CD4-positive, alpha-beta memory T cell (primary cell): ENCODE results near the gene CELF1. TPM values are rescaled to one million over a fixed set of nuclear protein-coding genes. Genes with fewer than 3 reads are reported as not detected.

Source experiments
- CTCF ChIA-PET: fragments of 350-600 bp; sonication (Branson Sonifier 250); formaldehyde crosslinking; loops from one replicate; lab custom pipeline; 2021; ENCODE audit warnings: inconsistent platforms; ENCODE audit not compliant: partially characterized antibody; lab: Charles Lee
- POLR2A ChIA-PET: fragments of 350-600 bp; sonication (Branson Sonifier 250); formaldehyde crosslinking; loops from one replicate; lab custom pipeline; 2021; ENCODE audit not compliant: partially characterized antibody; lab: Charles Lee
- DNase-seq, 5 donors: peaks; one replicate each; pipeline versions ENCODE4 v3.0.0 to v3.0.0-alpha.2; 2020 to 2022; ENCODE audit warnings: mixed read lengths in 1 of 5
- H3K27ac ChIP-seq: one replicate; pipeline ENCODE4 v1.7.0; 2013; ENCODE audit warnings: low read depth, low read length
- H3K27me3 ChIP-seq: 2 replicates; pipeline ENCODE4 v1.7.0; 2013; ENCODE audit warnings: mild to moderate bottlenecking, low read length, moderate library complexity; ENCODE audit not compliant: insufficient read depth
- H3K36me3 ChIP-seq: 2 replicates; pipeline ENCODE4 v1.7.0; 2013; ENCODE audit warnings: mild to moderate bottlenecking, low read length, moderate library complexity; ENCODE audit not compliant: insufficient read depth
- H3K4me1 ChIP-seq: 2 replicates; pipeline ENCODE4 v1.7.0; 2013; ENCODE audit warnings: mild to moderate bottlenecking, low read length, moderate library complexity; ENCODE audit not compliant: insufficient read depth
- H3K4me3 ChIP-seq, 2 donors: one replicate each; pipeline ENCODE4 v1.7.0; 2013; ENCODE audit warnings: low read length in 2 of 2, mild to moderate bottlenecking in 1 of 2
- H3K9me3 ChIP-seq, 2 donors: one replicate each; pipeline ENCODE4 v1.7.0; 2013; ENCODE audit warnings: low read length in 2 of 2, control low read depth in 1 of 2; ENCODE audit not compliant: control insufficient read depth in 1 of 2
- H3K27ac Mint-ChIP-seq, 7 donors: one replicate each; pipeline ENCODE4 v1.8.0; 2020 to 2021; ENCODE audit warnings: mixed read lengths in 7 of 7, mild to moderate bottlenecking in 6 of 7, inconsistent platforms in 3 of 7, moderate library complexity in 3 of 7
- H3K27me3 Mint-ChIP-seq, 2 donors: one replicate each; pipeline ENCODE4 v1.8.0; 2020 to 2021; ENCODE audit warnings: mixed read lengths in 2 of 2
- H3K36me3 Mint-ChIP-seq, 2 donors: one replicate each; pipeline ENCODE4 v1.8.0; 2020 to 2021; ENCODE audit warnings: mixed read lengths in 2 of 2, inconsistent platforms in 1 of 2, mild to moderate bottlenecking in 1 of 2
- H3K4me1 Mint-ChIP-seq, 4 donors: one replicate each; pipeline ENCODE4 v1.8.0; 2020 to 2021; ENCODE audit warnings: mixed read lengths in 4 of 4, mild to moderate bottlenecking in 1 of 4
- H3K4me3 Mint-ChIP-seq, 8 donors: one replicate each; pipeline ENCODE4 v1.8.0; 2020 to 2021; ENCODE audit warnings: mixed read lengths in 8 of 8, mild to moderate bottlenecking in 7 of 8, moderate library complexity in 6 of 8, inconsistent platforms in 3 of 8
- H3K9me3 Mint-ChIP-seq, 8 donors: one replicate each; pipeline ENCODE4 v1.8.0; 2020 to 2021; ENCODE audit warnings: mixed read lengths in 8 of 8, mild to moderate bottlenecking in 5 of 8, inconsistent platforms in 3 of 8, moderate library complexity in 1 of 8
- intact Hi-C: fragments of 100-400 bp; cut with micrococcal nuclease; formaldehyde crosslinking; loops from one replicate; pipeline ENCODE4 v1.15.1; 2023
- polyA plus RNA-seq, 2 donors: library from polyadenylated mRNA; unstranded; fragments of 300-500 nt; fragmentation: Illumina TruSeq; gene quantifications; one replicate each; pipeline ENCODE4 v1.2.3, GENCODE V29; 2021
- total RNA-seq, 2 experiments: library from RNA; stranded (reverse); gene quantifications; one replicate each; pipeline ENCODE4 v1.2.3, GENCODE V29; 2021

The CELF1 gene
- total and polyA plus RNA-seq, 4 experiments from 2014 or later: 45.6 to 149 (median 110) TPM

DNA sequence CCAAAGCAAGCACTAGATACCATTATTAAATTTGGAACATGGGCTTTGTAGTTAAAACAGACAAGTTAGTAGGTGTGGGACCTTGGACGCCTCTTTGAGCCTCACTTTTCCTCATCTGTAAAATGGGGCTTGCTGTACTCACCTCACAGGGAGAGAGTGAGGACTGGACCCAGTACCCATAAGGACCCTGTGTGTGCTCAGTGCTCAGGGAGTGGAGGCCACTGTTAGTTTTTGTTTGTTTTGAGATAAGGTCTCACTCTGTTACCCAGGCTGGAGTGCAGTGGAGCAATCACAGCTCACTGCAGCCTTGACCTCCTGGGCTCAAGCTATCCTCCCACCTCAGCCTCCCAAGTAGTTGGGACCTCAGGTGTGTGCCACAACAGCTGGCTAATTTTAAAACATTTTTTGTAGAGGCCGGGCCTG is 112.9 kb downstream of the CELF1 start:
- H3K9me3 Mint-ChIP-seq: peaks cover 0 to 1% (median 0%) of the 10 kb centered on the region in 8 donors
- CTCF ChIA-PET: interaction anchor here (1.2 kb wide), 1 partner anchor 14 kb away, joined by 3 read pairs; no protein-coding TSS in a partner anchor
- H3K9me3 ChIP-seq: no peaks in the 10 kb centered on the region

DNA sequence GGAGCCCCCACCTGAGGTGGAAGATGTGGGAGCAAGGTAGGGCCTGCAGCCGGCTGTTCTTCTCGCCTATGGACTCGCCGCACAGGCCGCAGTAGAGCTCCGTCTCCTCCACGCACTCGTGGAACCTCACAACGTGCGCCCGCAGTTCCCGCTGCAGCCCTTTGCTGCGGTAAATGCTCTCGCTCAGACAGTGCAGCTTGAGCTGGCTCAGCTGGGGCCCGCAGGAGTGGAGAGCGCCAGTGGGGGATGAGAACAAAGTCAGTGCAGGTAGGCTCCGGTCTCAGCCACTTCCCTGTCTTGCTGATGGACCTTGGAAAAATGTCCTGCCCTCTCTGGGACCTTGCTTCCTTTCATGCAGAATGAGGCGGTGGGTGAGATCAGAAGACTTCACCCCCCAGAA is 114.2 kb downstream of the CELF1 start:
- Mint-ChIP-seq H3K27ac (no peak overlapping the region), H3K27me3 (no peaks in the 10 kb centered on the region), H3K4me1 (no peaks in the 10 kb centered on the region), H3K4me3 (no peak overlapping the region), H3K36me3 (no peaks in the 10 kb centered on the region), H3K9me3 (peaks cover 0 to 1% (median 0%) of the 10 kb centered on the region in 8 donors)
- ChIA-PET CTCF (interaction anchor here (0.8 kb wide), 2 partner anchors 16 to 27 kb away, joined by 3 read pairs; no protein-coding TSS in a partner anchor), POLR2A (interaction anchor here (0.5 kb wide), 1 partner anchor 605 kb away, joined by 3 read pairs; no protein-coding TSS in a partner anchor)
- H3K27ac ChIP-seq: no peak overlapping the region
- intact Hi-C loops: no loop called here
- DNase-seq: no peak
- no peaks in the 10 kb centered on the region for H3K9me3 ChIP-seq
- H3K27me3 ChIP-seq: no peaks in the 10 kb centered on the region
- no peaks in the 10 kb centered on the region for H3K4me1 ChIP-seq
- no peaks in the 10 kb centered on the region for H3K36me3 ChIP-seq
- H3K4me3 ChIP-seq: no peak overlapping the region

More for the DNA sequence above, 112.9 kb downstream of the CELF1 start:
- Mint-ChIP-seq H3K27ac (no peak overlapping the region), H3K4me1 (no peaks in the 10 kb centered on the region), H3K27me3 (no peaks in the 10 kb centered on the region), H3K4me3 (no peak overlapping the region), H3K36me3 (no peaks in the 10 kb centered on the region)
- no peak for DNase-seq
- H3K4me1 ChIP-seq: no peaks in the 10 kb centered on the region
- POLR2A ChIA-PET: no interaction called here
- no peaks in the 10 kb centered on the region for H3K27me3 ChIP-seq
- H3K4me3 ChIP-seq: no peak overlapping the region
- no peaks in the 10 kb centered on the region for H3K36me3 ChIP-seq
- intact Hi-C loops: no loop called here
- no peak overlapping the region for H3K27ac ChIP-seq

DNA sequence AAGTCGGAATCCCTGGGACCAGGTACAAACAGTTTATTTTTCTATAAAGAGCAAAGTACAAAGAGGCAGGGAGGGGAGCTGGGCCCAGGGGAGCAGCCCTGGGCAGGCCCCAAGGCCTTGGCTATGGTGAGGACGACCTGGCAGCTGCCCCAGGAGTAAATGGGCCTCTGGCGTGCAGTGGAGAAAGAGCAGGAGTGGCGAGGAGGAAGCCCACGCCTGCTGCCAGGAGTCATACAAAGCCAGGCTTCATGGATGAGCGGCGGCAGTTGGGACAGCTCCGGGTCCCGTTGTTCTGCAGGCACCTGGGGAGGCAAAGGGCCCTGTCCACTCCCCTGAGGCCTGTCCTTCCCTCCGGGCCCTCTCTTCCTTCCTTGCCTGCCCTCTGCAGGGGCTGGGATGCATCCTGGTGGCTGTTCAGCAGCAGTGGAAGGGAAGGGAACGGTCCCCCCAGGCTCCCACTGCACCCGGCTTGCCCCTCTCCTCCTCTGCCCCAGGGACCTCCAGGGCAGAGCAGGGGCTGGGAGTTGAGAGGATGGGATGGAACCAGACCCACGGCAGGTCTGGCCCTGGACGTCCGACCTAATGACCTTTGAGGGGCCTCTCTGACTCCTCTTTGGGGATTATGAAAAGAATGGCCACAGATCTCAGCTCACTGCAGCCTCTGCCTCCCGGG is 115.0 kb downstream of the CELF1 start:
- no peak overlapping the region for H3K4me3 Mint-ChIP-seq
- POLR2A ChIA-PET: no interaction called here
- Histone ChIP-seq H3K9me3 (no peaks in the 10 kb centered on the region), H3K4me3 (no peak overlapping the region), H3K36me3 (no peaks in the 10 kb centered on the region), H3K27me3 (no peaks in the 10 kb centered on the region), H3K4me1 (no peaks in the 10 kb centered on the region), H3K27ac (no peak overlapping the region)
- DNase-seq: no peak
- H3K9me3 Mint-ChIP-seq: peaks cover 0 to 1% (median 0%) of the 10 kb centered on the region in 8 donors
- H3K27me3 Mint-ChIP-seq: no peaks in the 10 kb centered on the region
- H3K27ac Mint-ChIP-seq: no peak overlapping the region
- intact Hi-C loops: no loop called here
- CTCF ChIA-PET: interaction anchor here (0.6 to 1.0 kb wide), 2 partner anchors 17 to 209 kb away, joined by 3 read pairs; no protein-coding TSS in a partner anchor
- no peaks in the 10 kb centered on the region for H3K4me1 Mint-ChIP-seq
- H3K36me3 Mint-ChIP-seq: no peaks in the 10 kb centered on the region

DNA sequence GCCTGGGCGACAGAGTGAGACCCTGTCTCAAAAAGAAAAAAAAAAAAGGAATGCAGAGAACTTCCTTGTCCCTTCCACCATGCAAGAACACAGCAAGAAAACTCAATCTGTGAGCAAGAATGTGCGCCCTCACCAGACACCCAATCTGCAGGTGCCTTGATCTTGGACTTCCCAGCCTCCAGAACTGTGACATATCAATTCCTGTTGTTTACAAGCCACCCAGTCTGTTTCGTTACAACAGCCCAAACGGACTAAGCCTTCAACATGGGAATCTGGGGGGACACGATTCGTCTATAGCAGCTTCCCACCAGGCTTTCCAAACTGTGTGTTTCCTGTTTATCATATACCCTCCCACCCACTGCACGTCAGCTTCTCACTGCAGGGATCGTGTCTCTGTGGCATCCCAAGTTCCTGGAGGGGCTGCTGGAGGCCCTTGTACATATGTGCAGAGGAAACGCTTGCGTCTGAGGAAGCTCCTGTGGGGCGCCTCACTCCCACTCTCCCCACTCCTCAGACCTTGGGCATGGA is 115.7 kb downstream of the CELF1 start:
- POLR2A ChIA-PET: no interaction called here
- no peaks in the 10 kb centered on the region for H3K27me3 Mint-ChIP-seq

DNA sequence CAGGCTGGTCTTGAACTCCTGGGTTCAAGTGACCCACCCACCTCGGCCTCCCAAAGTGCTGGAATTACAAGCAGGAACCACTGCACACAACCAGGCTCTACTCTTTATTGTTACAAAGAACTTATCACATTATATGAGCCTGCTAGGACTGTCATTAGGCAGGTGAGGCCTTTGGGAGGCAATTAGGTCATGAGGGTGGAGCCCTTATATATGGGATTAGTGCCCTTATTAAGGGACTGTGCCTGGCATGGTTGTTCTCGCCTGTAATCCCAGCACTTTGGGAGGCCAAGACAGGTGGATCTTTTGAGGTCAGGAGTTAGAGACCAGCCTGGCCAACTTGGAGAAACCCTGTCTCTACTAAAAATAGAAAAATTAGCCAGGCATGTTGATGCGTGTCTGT is 116.2 kb downstream of the CELF1 start:
- no peak overlapping the region for H3K27ac ChIP-seq
- intact Hi-C loops: no loop called here
- no peaks in the 10 kb centered on the region for H3K36me3 ChIP-seq
- no peaks in the 10 kb centered on the region for H3K9me3 ChIP-seq
- Mint-ChIP-seq H3K4me3 (no peak overlapping the region), H3K4me1 (no peaks in the 10 kb centered on the region), H3K9me3 (peaks cover 0 to 1% (median 0%) of the 10 kb centered on the region in 8 donors), H3K27me3 (no peaks in the 10 kb centered on the region), H3K36me3 (no peaks in the 10 kb centered on the region), H3K27ac (no peak overlapping the region)
- ChIA-PET POLR2A (no interaction called here), CTCF (no interaction called here)
- no peak overlapping the region for H3K4me3 ChIP-seq
- no peaks in the 10 kb centered on the region for H3K27me3 ChIP-seq
- no peak for DNase-seq
- H3K4me1 ChIP-seq: no peaks in the 10 kb centered on the region

More for the DNA sequence above, 115.7 kb downstream of the CELF1 start:
- Mint-ChIP-seq H3K9me3 (peaks cover 0 to 1% (median 0%) of the 10 kb centered on the region in 8 donors), H3K4me1 (no peaks in the 10 kb centered on the region), H3K36me3 (no peaks in the 10 kb centered on the region), H3K4me3 (peak overlapping the region in 1 of 8 donors; percentile 47), H3K27ac (no peak overlapping the region)
- CTCF ChIA-PET: interaction anchor here (0.6 to 1.0 kb wide), 2 partner anchors 17 to 209 kb away, joined by 3 read pairs; no protein-coding TSS in a partner anchor
- Histone ChIP-seq H3K4me1 (no peaks in the 10 kb centered on the region), H3K36me3 (no peaks in the 10 kb centered on the region), H3K27me3 (no peaks in the 10 kb centered on the region), H3K27ac (no peak overlapping the region), H3K9me3 (no peaks in the 10 kb centered on the region), H3K4me3 (no peak overlapping the region)
- intact Hi-C loops: no loop called here
- no peak for DNase-seq

DNA sequence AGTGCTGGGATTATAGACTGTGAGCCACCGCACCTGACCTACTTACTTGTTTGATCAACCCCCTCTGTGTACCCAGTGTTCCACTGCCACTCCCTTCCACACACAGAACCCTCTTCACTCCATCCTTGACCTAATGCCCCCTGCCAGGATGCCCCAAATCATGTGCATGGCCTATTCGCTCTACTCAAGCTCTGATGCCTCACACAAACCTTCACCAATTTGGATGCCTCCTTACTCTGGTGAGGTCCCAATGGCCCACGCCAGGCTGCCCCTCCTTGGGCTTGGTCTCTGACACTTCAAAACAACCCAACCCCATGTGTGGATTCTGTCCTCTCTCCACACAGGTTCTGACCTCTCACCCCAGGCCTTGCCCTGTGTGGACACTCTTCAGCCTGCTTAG is 117.2 kb downstream of the CELF1 start:
- intact Hi-C loops: no loop called here

DNA sequence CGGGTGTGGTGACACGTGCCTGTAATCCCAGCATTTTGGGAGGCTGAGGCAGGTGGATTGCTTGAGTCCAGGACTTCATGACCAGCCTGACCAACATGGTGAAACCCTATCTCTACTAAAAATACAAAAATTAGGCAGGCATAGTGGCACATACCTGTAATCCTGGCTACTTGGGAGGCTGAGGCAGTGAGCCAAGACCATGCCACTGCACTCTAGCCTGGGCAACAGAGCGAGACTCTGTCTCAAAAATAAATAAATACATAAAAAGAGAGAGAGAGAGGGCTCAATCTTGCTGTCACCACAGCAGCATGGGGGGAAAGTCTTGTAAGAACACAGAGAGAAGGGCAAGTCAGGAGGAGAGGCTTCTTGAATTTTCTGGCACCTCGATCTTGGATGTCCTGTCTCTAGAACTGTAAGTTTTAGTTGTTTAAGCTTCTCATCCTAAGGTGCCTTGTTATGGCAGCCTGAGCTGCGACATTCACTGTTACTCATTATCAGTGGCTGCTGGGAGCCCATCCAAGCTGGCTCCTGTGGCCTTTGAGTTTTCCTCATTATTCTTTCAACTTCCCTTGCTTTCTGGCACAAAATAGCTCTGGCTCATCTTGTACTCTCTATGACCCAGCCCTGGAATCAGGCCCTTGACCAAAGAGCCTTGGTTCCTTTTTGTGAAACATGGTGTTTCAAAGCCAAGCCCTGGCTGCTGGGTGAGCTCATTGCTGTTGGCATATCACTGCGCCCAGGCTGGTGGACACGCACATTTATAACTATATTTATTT is 118.7 kb downstream of the CELF1 start:
- H3K4me3 ChIP-seq: no peak overlapping the region
- no peak overlapping the region for H3K4me3 Mint-ChIP-seq
- H3K27ac Mint-ChIP-seq: peak overlapping the region in 1 of 7 donors; percentile 83
- H3K36me3 Mint-ChIP-seq: no peaks in the 10 kb centered on the region
- no peaks in the 10 kb centered on the region for H3K27me3 ChIP-seq
- H3K9me3 Mint-ChIP-seq: peaks cover 0 to 1% (median 0%) of the 10 kb centered on the region in 8 donors
- POLR2A ChIA-PET: no interaction called here
- no peak for DNase-seq
- CTCF ChIA-PET: no interaction called here
- no peaks in the 10 kb centered on the region for H3K36me3 ChIP-seq
- no peaks in the 10 kb centered on the region for H3K27me3 Mint-ChIP-seq
- H3K27ac ChIP-seq: no peak overlapping the region
- intact Hi-C loops: no loop called here
- H3K4me1 Mint-ChIP-seq: no peaks in the 10 kb centered on the region
- H3K4me1 ChIP-seq: no peaks in the 10 kb centered on the region
- H3K9me3 ChIP-seq: no peaks in the 10 kb centered on the region

More for the DNA sequence above, 117.2 kb downstream of the CELF1 start:
- no peak overlapping the region for H3K4me3 ChIP-seq
- peaks cover 0 to 1% (median 0%) of the 10 kb centered on the region in 8 donors for H3K9me3 Mint-ChIP-seq
- H3K4me1 Mint-ChIP-seq: no peaks in the 10 kb centered on the region
- H3K4me1 ChIP-seq: no peaks in the 10 kb centered on the region
- no peaks in the 10 kb centered on the region for H3K27me3 Mint-ChIP-seq
- H3K27ac ChIP-seq: no peak overlapping the region
- POLR2A ChIA-PET: no interaction called here
- no peaks in the 10 kb centered on the region for H3K36me3 ChIP-seq
- CTCF ChIA-PET: no interaction called here
- H3K27me3 ChIP-seq: no peaks in the 10 kb centered on the region
- no peaks in the 10 kb centered on the region for H3K9me3 ChIP-seq
- H3K27ac Mint-ChIP-seq: peak overlapping the region in 2 of 7 donors; percentile 41 to 63
- H3K4me3 Mint-ChIP-seq: peak overlapping the region in 1 of 8 donors; percentile 24
- no peaks in the 10 kb centered on the region for H3K36me3 Mint-ChIP-seq
- no peak for DNase-seq
